SK-N-SH (cell line): ENCODE data around the gene SLC22A14. TPM values are rescaled to one million over a fixed set of nuclear protein-coding genes. Genes with fewer than 3 reads are reported as not detected.

Experiments used
- CTCF ChIA-PET: fragments of 300-600, 350-600 bp; formaldehyde crosslinking; extraction: SDS; loops from one replicate; lab custom pipeline; 2021; lab: Yijun Ruan, JAX
- POLR2A ChIA-PET: fragments of 350-600 bp; sonication (Branson Sonifier 250); formaldehyde crosslinking; extraction: SDS; loops from one replicate; lab custom pipeline; 2020; ENCODE audit warnings: antibody characterized with exemption, inconsistent platforms; lab: Yijun Ruan, JAX
- DNase-seq: peaks from one replicate; pipeline ENCODE4 v3.0.0; 2012
- H2AFZ ChIP-seq: fragments of 200-600 bp; sonication (generic); 2 replicates; pipeline ENCODE4 v1.8.1; 2016; ENCODE audit warnings: antibody characterized with exemption, mild to moderate bottlenecking, low read depth
- H3F3A ChIP-seq: fragments of 200-600 bp; sonication (generic); replicated peaks from 2 replicates; pipeline ENCODE3; 2016; ENCODE audit warnings: antibody characterized with exemption, mild to moderate bottlenecking; ENCODE audit not compliant: insufficient read depth
- H3K27ac ChIP-seq, 2 experiments: fragments of 200-500 bp in 1 of 2; fragments of 200-600 bp in 1 of 2; sonication (Bioruptor generic) in 1 of 2; sonication (generic), shearing (Covaris generic) in 1 of 2; 2 replicates each; pipeline versions ENCODE4 v1.5.1 to v1.6.1; 2014 to 2016; ENCODE audit warnings: low read depth in 2 of 2, inconsistent platforms in 1 of 2, low read length in 1 of 2, mild to moderate bottlenecking in 1 of 2, mixed read lengths in 1 of 2
- H3K27me3 ChIP-seq: fragments of 200-600 bp; sonication (generic), shearing (Covaris generic); 2 replicates; pipeline ENCODE4 v1.6.1; 2016; ENCODE audit warnings: mixed run types; ENCODE audit not compliant: insufficient read depth
- H3K36me3 ChIP-seq, 2 experiments: fragments of 200-500 bp in 1 of 2; fragments of 200-600 bp in 1 of 2; sonication (Bioruptor generic) in 1 of 2; sonication (generic) in 1 of 2; replicated peaks in 1 of 2; 2 replicates each; pipeline versions ENCODE3 to v1.5.1; 2014 to 2016; ENCODE audit warnings: low read length in 1 of 2, mild to moderate bottlenecking in 1 of 2; ENCODE audit not compliant: insufficient read depth in 2 of 2, control insufficient read depth in 1 of 2
- H3K4me1 ChIP-seq, 2 experiments: fragments of 200-500 bp in 1 of 2; fragments of 200-600 bp in 1 of 2; sonication (Bioruptor generic) in 1 of 2; sonication (generic), shearing (Covaris generic) in 1 of 2; 2 replicates each; pipeline versions ENCODE4 v1.5.1 to v1.6.1; 2014 to 2016; ENCODE audit warnings: low read depth in 1 of 2, low read length in 1 of 2, mixed run types in 1 of 2; ENCODE audit not compliant: insufficient read depth in 2 of 2, control insufficient read depth in 1 of 2
- H3K4me2 ChIP-seq: fragments of 200-600 bp; sonication (generic), shearing (Covaris generic); 2 replicates; pipeline ENCODE4 v1.6.1; 2017; ENCODE audit warnings: mixed run types
- H3K4me3 ChIP-seq, 2 experiments: fragments of 200-500 bp in 1 of 2; fragments of 200-600 bp in 1 of 2; sonication (Bioruptor generic) in 1 of 2; sonication (generic), shearing (Covaris generic) in 1 of 2; 2 replicates each; pipeline versions ENCODE4 v1.5.1 to v1.8.1; 2014 to 2016; ENCODE audit warnings: low read depth in 2 of 2, inconsistent platforms in 1 of 2, low read length in 1 of 2, mild to moderate bottlenecking in 1 of 2, mixed read lengths in 1 of 2, moderate library complexity in 1 of 2
- H3K79me2 ChIP-seq: fragments of 200-600 bp; sonication (generic); 2 replicates; pipeline ENCODE4 v1.8.1; 2017; ENCODE audit warnings: mild to moderate bottlenecking; ENCODE audit not compliant: insufficient read depth
- H3K9ac ChIP-seq: fragments of 200-600 bp; sonication (generic); 2 replicates; pipeline ENCODE4 v1.6.1; 2017; ENCODE audit warnings: mixed run types
- H3K9me2 ChIP-seq: fragments of 200-600 bp; sonication (generic); 2 replicates; pipeline ENCODE4 v1.6.1; 2017; ENCODE audit warnings: mixed run types
- H3K9me3 ChIP-seq: fragments of 200-600 bp; sonication (generic); 2 replicates; pipeline ENCODE4 v1.6.1; 2017; ENCODE audit warnings: mixed run types, mild to moderate bottlenecking, moderate library complexity
- H4K20me1 ChIP-seq: fragments of 200-600 bp; sonication (generic); 2 replicates; pipeline ENCODE4 v1.6.1; 2017; ENCODE audit warnings: mild to moderate bottlenecking, mixed run types; ENCODE audit not compliant: insufficient read depth
- CHD2 ChIP-seq: fragments of 150-350 bp; IDR thresholded peaks from 2 replicates; pipeline ENCODE4 v1.6.1; 2018; ENCODE audit warnings: low read length; ENCODE audit not compliant: partially characterized antibody
- FOXM1 ChIP-seq: IDR thresholded peaks from 2 replicates; pipeline ENCODE4 v1.4.0; 2012; ENCODE audit warnings: low read depth, mild to moderate bottlenecking
- GATA2 ChIP-seq: sonication (generic); formaldehyde crosslinking; IDR thresholded peaks from 2 replicates; pipeline ENCODE4 v1.5.0; 2020; ENCODE audit warnings: mild to moderate bottlenecking, missing genetic modification reagents
- IRF3 ChIP-seq: fragments of 150-350 bp; IDR thresholded peaks from 2 replicates; pipeline ENCODE4 v1.6.1; 2016; ENCODE audit warnings: mild to moderate bottlenecking, low read depth, low read length
- MEF2A ChIP-seq: IDR thresholded peaks from 2 replicates; pipeline ENCODE4 v1.4.0; 2012; ENCODE audit warnings: low read depth, borderline replicate concordance
- NFIC ChIP-seq: IDR thresholded peaks from 2 replicates; pipeline ENCODE4 v1.4.0; 2012; ENCODE audit warnings: borderline replicate concordance
- NRF1 ChIP-seq: IDR thresholded peaks from 2 replicates; pipeline ENCODE4 v1.6.1; 2012; ENCODE audit warnings: low read depth, mild to moderate bottlenecking, low read length
- POLR2AphosphoS5 ChIP-seq: IDR thresholded peaks from 2 replicates; pipeline ENCODE4 v1.6.1; 2012; ENCODE audit warnings: low read depth, low read length
- RCOR1 ChIP-seq: fragments of 150-350 bp; IDR thresholded peaks from 2 replicates; pipeline ENCODE4 v1.6.1; 2017; ENCODE audit warnings: antibody characterized with exemption, low read length
- TAF1 ChIP-seq: IDR thresholded peaks from 2 replicates; pipeline ENCODE4 v1.6.1; 2012; ENCODE audit warnings: low read depth, mild to moderate bottlenecking, low read length, moderate library complexity, borderline replicate concordance
- TEAD4 ChIP-seq: IDR thresholded peaks from 2 replicates; pipeline ENCODE4 v1.4.0; 2012; ENCODE audit warnings: mild to moderate bottlenecking, borderline replicate concordance; ENCODE audit not compliant: insufficient read depth
- WGBS: methylation state at CpG from one replicate; pipeline ENCODE4 v1.1.6; 2017; ENCODE audit warnings: low lambda C conversion rate; 5-methylcytosine and 5-hydroxymethylcytosine counted together
- polyA plus RNA-seq, 3 experiments: library from polyadenylated mRNA; depleted of rRNA; stranded (reverse); fragments of >200 nt; gene quantifications; 2 replicates each; pipeline ENCODE4 v1.2.3, GENCODE V29; 2012
- TF ChIP-seq, protein P1 (sequence below): IDR thresholded peaks from 2 replicates; pipeline ENCODE4 v1.4.0; 2012; ENCODE audit warnings: low read depth

SLC22A14 gene
- polyA plus RNA-seq, 1 of the 3 experiments (the other 2 are of a cell fraction), result 0.16 TPM

GRCh38 chr3:38275658-38276057, 6.4 kb upstream of the SLC22A14 start:
- 100% methylated on average over 1 of the region's 8 CpGs for WGBS
- no peak overlapping the region for H3K4me3 ChIP-seq
- TF ChIP-seq NRF1, result no peak
- TF ChIP-seq TAF1, result no peak
- TF ChIP-seq, protein P1, sequence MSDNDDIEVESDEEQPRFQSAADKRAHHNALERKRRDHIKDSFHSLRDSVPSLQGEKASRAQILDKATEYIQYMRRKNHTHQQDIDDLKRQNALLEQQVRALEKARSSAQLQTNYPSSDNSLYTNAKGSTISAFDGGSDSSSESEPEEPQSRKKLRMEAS, result no peak
- no peak for TF ChIP-seq FOXM1
- TF ChIP-seq CHD2, result no peak
- no peak for TF ChIP-seq GATA2 (CRISPR knock-in tag)
- no peak for TF ChIP-seq MEF2A
- no peak for TF ChIP-seq IRF3
- no peak for TF ChIP-seq NFIC
- no peak overlapping the region for H3K9ac ChIP-seq
- no peaks in the 10 kb centered on the region for H3K27me3 ChIP-seq
- no peak for DNase-seq
- H3K79me2 ChIP-seq, result no peaks in the 10 kb centered on the region
- H4K20me1 ChIP-seq, result no peaks in the 10 kb centered on the region
- no peak overlapping the region for H3K4me2 ChIP-seq
- H3K9me3 ChIP-seq, result no peaks in the 10 kb centered on the region
- no peaks in the 10 kb centered on the region for H3F3A ChIP-seq
- H3K9me2 ChIP-seq, result no peaks in the 10 kb centered on the region
- CTCF ChIA-PET, result no interaction called here
- H3K4me1 ChIP-seq, result no peaks in the 10 kb centered on the region
- peaks cover 0 to 8% of the 10 kb centered on the region in 2 experiments for H3K36me3 ChIP-seq
- POLR2A ChIA-PET, result no interaction called here
- H3K27ac ChIP-seq, result no peak overlapping the region
- H2AFZ ChIP-seq, result no peak overlapping the region

DNA sequence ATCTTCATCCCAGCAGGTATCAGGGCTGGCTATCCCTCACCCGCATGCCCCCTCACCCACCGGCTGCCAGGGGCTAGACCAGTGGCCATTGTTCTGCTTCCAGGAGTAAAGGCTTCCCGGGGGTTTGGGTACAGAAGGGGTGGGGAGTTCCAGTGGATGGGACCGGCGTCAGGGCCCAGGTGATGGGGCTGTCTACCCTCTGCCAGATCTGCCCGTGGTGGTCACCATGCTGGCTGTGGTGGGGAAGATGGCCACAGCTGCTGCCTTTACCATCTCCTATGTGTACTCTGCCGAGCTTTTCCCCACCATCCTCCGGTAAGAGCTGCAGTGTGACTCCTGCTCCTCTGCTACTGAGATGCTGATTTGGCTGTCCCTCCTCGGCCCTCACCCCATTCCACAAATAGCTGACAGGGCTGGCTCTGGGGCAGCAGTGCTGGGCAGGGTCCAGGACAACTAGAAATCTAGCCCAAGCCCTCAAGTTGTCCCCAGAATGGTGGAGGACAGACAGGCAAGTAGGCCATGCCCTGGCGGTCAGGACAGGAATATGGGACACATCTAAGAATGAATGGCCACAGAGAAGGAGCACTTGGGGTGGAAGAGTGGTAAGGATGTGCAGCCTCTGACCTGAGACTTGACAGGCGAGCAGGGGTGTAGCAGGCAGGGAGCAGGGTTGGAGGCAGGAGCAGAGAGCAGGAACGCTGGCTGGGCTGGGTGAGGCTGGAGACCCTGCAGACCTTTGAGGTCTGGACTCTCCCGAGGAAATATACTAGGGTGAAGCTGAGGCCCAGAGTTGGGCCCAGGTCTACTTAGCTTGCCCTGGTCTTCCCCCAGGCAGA, 5.8 kb upstream of the SLC22A14 start:
- DNase-seq, result no peak
- Histone ChIP-seq H3K27ac (no peak overlapping the region), H3F3A (no peaks in the 10 kb centered on the region), H2AFZ (no peak overlapping the region), H3K27me3 (no peaks in the 10 kb centered on the region), H4K20me1 (no peaks in the 10 kb centered on the region), H3K36me3 (peaks cover 0 to 8% of the 10 kb centered on the region in 2 experiments), H3K4me1 (no peaks in the 10 kb centered on the region), H3K79me2 (no peaks in the 10 kb centered on the region), H3K9me2 (no peaks in the 10 kb centered on the region), H3K9ac (no peak overlapping the region), H3K9me3 (no peaks in the 10 kb centered on the region), H3K4me2 (no peak overlapping the region), H3K4me3 (no peak overlapping the region)
- 77% methylated on average over 7 of the region's 13 CpGs for WGBS
- no peak for TF ChIP-seq TEAD4
- no peak for TF ChIP-seq RCOR1
- TF ChIP-seq POLR2AphosphoS5, result no peak
- ChIA-PET POLR2A (no interaction called here), CTCF (no interaction called here)
